Caco-2 (cell line): ENCODE measurements around the gene SEMG2. TPM values are rescaled to one million over a fixed set of nuclear protein-coding genes. Genes with fewer than 3 reads are reported as not detected.

Experiments
- BruUV-seq: library from RNA; stranded (reverse); fragments of 400-500 nt; replicated peaks from 2 replicates; lab custom pipeline; 2021; lab: Mats Ljungman, UMichigan
- CTCF ChIA-PET: fragments of 300-600 bp; sonication (Branson Sonifier 250); formaldehyde crosslinking; loops from one replicate; lab custom pipeline; 2022; ENCODE audit warnings: antibody characterized with exemption; lab: Charles Lee
- POLR2A ChIA-PET: fragments of 300-600 bp; sonication (Branson Sonifier 250); formaldehyde crosslinking; loops from one replicate; lab custom pipeline; 2022; ENCODE audit warnings: antibody characterized with exemption; lab: Charles Lee
- DNase-seq, 2 experiments: peaks; one replicate each; pipeline versions ENCODE4 v3.0.0 to v3.0.0-alpha.2; 2020 to 2022
- H3K27me3 ChIP-seq: replicated peaks from 2 replicates; pipeline ENCODE4 v1.6.0; 2011; ENCODE audit warnings: low read length; ENCODE audit not compliant: control insufficient read depth, insufficient read depth
- H3K36me3 ChIP-seq: 2 replicates; pipeline ENCODE4 v1.5.1; 2011; ENCODE audit warnings: low read length; ENCODE audit not compliant: control insufficient read depth, insufficient read depth
- H3K4me1 ChIP-seq: fragments of 250-450 bp; sonication (Bioruptor Pico); 2 replicates; pipeline ENCODE4 v1.5.1; 2020; ENCODE audit warnings: mild to moderate bottlenecking
- H3K4me3 ChIP-seq: 2 replicates; pipeline ENCODE4 v1.5.1; 2011; ENCODE audit warnings: low read depth, mild to moderate bottlenecking, control low read depth, low read length
- H3K9me3 ChIP-seq: fragments of 250-450 bp; sonication (Bioruptor Pico); 2 replicates; pipeline ENCODE4 v1.5.1; 2020; ENCODE audit warnings: mild to moderate bottlenecking, moderate library complexity
- H3K27ac Mint-ChIP-seq: one replicate; pipeline ENCODE4 v1.8.0; 2022; ENCODE audit warnings: mixed read lengths; ENCODE audit not compliant: unreplicated experiment
- H3K27me3 Mint-ChIP-seq: one replicate; pipeline ENCODE4 v1.8.0; 2022; ENCODE audit warnings: mixed read lengths; ENCODE audit not compliant: insufficient read depth, unreplicated experiment
- H3K36me3 Mint-ChIP-seq: one replicate; pipeline ENCODE4 v1.8.0; 2022; ENCODE audit warnings: mild to moderate bottlenecking, mixed read lengths; ENCODE audit not compliant: insufficient read depth, unreplicated experiment
- H3K4me1 Mint-ChIP-seq: one replicate; pipeline ENCODE4 v1.8.0; 2022; ENCODE audit warnings: low read depth, mixed read lengths; ENCODE audit not compliant: unreplicated experiment
- H3K4me3 Mint-ChIP-seq: one replicate; pipeline ENCODE4 v1.8.0; 2022; ENCODE audit warnings: mild to moderate bottlenecking, moderate library complexity, mixed read lengths; ENCODE audit not compliant: unreplicated experiment
- H3K9me3 Mint-ChIP-seq: one replicate; pipeline ENCODE4 v1.8.0; 2022; ENCODE audit warnings: mixed read lengths; ENCODE audit not compliant: unreplicated experiment
- intact Hi-C: fragments of 100-400 bp; cut with micrococcal nuclease; formaldehyde crosslinking; loops from one replicate; pipeline ENCODE4 v1.10.0; 2022; ENCODE audit not compliant: unreplicated experiment
- total RNA-seq: library from RNA; stranded (reverse); gene quantifications from 2 replicates; pipeline ENCODE4 v1.2.3, GENCODE V29; 2022
- TF ChIP-seq, protein P1 (sequence below), 2 experiments: fragments of 200-600 bp in 1 of 2; IDR thresholded peaks; 1 replicate in 1 of 2; 2 replicates in 1 of 2; pipeline versions ENCODE4 v1.5.1 to v1.8.0; 2011 to 2022; ENCODE audit warnings: antibody characterized with exemption in 1 of 2, control low read depth in 1 of 2, inconsistent platforms in 1 of 2, low read depth in 1 of 2, low read length in 1 of 2, mild to moderate bottlenecking in 1 of 2, moderate library complexity in 1 of 2; ENCODE audit not compliant: insufficient read depth in 1 of 2, severe bottlenecking in 1 of 2, unreplicated experiment in 1 of 2

SEMG2 gene
- total RNA-seq, 1 experiment from 2014 or later, result not detected

DNA sequence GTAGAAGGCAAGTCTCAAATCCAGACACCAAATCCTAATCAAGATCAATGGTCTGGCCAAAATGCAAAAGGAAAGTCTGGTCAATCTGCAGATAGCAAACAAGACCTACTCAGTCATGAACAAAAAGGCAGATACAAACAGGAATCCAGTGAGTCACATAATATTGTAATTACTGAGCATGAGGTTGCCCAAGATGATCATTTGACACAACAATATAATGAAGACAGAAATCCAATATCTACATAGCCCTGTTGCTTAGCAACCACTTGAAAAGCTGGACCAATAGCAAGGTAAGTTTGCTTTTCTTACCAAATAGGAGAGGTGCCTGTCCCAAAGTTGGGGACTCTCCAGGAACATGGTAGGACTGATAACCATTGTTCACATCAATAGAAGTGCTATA lies 2.0 kb downstream of the SEMG2 start:
- Mint-ChIP-seq H3K4me3 (no peak overlapping the region), H3K27ac (no peak overlapping the region), H3K27me3 (peaks cover 28% of the 10 kb centered on the region), H3K9me3 (no peaks in the 10 kb centered on the region), H3K36me3 (no peaks in the 10 kb centered on the region), H3K4me1 (no peaks in the 10 kb centered on the region)
- intact Hi-C loops, result no loop called here
- Histone ChIP-seq H3K36me3 (no peaks in the 10 kb centered on the region), H3K27me3 (no peaks in the 10 kb centered on the region; the same call in 1 of the 2 replicates), H3K4me3 (no peak overlapping the region), H3K4me1 (0 out of 2 replicates have a peak, but pooled peaks cover 6% of the 10 kb centered on the region), H3K9me3 (no peaks in the 10 kb centered on the region)
- ChIA-PET POLR2A (no interaction called here), CTCF (no interaction called here)
- DNase-seq, result no peak
- BruUV-seq, result no TSS peak
- TF ChIP-seq, protein P1, sequence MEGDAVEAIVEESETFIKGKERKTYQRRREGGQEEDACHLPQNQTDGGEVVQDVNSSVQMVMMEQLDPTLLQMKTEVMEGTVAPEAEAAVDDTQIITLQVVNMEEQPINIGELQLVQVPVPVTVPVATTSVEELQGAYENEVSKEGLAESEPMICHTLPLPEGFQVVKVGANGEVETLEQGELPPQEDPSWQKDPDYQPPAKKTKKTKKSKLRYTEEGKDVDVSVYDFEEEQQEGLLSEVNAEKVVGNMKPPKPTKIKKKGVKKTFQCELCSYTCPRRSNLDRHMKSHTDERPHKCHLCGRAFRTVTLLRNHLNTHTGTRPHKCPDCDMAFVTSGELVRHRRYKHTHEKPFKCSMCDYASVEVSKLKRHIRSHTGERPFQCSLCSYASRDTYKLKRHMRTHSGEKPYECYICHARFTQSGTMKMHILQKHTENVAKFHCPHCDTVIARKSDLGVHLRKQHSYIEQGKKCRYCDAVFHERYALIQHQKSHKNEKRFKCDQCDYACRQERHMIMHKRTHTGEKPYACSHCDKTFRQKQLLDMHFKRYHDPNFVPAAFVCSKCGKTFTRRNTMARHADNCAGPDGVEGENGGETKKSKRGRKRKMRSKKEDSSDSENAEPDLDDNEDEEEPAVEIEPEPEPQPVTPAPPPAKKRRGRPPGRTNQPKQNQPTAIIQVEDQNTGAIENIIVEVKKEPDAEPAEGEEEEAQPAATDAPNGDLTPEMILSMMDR (IDR thresholded peaks at IDR 0.05; ENCODE audit: insufficient read depth in 1 of 2, low read depth in 1 of 2, low read length in 1 of 2, severe bottlenecking in 1 of 2, unreplicated experiment in 1 of 2), result no peak

DNA sequence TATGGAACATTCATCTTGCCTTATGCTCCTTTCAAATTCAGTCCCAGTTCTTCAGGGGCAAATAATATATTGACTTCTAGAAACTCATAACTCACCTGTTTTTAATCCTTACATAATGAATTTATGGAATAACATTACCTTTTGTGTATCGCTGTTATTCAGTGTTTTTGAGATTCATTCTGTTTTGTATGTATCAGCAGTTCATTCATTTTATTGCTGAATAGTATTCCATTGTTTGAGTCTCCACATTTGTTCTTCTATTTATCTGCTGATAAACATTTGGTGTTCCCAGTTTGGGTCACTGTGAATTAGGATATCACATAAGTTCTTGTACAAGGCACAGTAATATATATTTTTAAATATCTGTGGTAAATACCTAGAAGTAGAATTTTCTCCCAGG lies 5.1 kb downstream of the SEMG2 start:
- Histone ChIP-seq H3K4me1 (no peaks in the 10 kb centered on the region), H3K36me3 (no peaks in the 10 kb centered on the region), H3K9me3 (no peaks in the 10 kb centered on the region), H3K27me3 (no peaks in the 10 kb centered on the region), H3K4me3 (no peak overlapping the region)
- ChIA-PET POLR2A (no interaction called here), CTCF (no interaction called here)
- Mint-ChIP-seq H3K9me3 (no peaks in the 10 kb centered on the region), H3K4me1 (no peaks in the 10 kb centered on the region), H3K27ac (no peak overlapping the region), H3K27me3 (peaks cover 31% of the 10 kb centered on the region), H3K36me3 (no peaks in the 10 kb centered on the region), H3K4me3 (no peak overlapping the region)
- no TSS peak for BruUV-seq
- intact Hi-C loops, result loop anchor here (5.0 kb wide), 1 partner anchor 184 kb away; no protein-coding TSS in a partner anchor
- DNase-seq, result no peak
- TF ChIP-seq, protein P1 (IDR thresholded peaks at IDR 0.05; ENCODE audit: insufficient read depth in 1 of 2, low read depth in 1 of 2, low read length in 1 of 2, severe bottlenecking in 1 of 2, unreplicated experiment in 1 of 2), result no peak

DNA sequence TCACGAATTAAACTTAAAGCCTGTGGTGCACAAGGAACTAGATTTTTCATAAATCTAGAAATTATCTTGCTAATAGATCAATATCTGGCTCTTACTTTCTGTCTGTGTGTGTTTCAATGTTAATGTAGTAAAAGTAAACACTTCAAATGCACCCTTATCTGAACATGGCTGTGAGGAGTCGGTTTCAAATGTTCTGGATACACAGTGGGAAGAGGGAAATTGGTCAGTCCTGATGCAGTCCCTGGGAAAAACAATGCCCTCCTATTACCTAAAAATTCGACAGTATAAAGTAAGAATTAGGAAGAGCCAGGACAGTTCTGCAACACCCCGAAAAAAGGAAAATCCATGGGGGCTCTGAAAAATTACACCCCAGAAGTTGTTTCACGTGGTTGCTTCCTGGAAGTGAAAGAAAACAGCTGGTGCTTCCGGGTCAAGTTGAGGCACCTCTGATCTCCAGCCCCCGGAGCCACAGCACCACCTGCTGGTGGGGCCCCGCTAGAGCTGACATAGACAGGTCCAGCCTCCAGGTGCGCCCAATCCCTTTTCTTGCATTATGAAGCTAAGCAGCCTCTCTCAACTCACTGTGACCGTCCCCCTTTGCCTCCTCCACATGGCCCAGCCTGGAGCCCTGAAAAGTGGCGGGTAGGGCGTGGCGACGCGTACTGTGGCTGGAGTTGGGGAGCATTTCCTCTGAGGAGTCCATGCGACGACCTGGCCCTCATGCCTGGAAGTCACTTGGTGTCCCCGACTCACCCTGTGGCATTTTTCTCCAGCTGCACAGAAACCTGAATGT lies 8.3 kb downstream of the SEMG2 start:
- H3K9me3 ChIP-seq, result peaks cover 2% of the 10 kb centered on the region
- no peaks in the 10 kb centered on the region for H3K27me3 ChIP-seq
- BruUV-seq, result no TSS peak
- peak; percentile 68 to 81 for DNase-seq
- H3K4me1 Mint-ChIP-seq, result no peaks in the 10 kb centered on the region
- intact Hi-C loops, result loop anchor here (5.0 kb wide), 1 partner anchor 187 kb away; no protein-coding TSS in a partner anchor
- ChIA-PET CTCF (interaction anchor here (0.5 to 1.8 kb wide), 9 partner anchors 64 to 278 kb away, joined by 3 to 16 read pairs (median 3); no protein-coding TSS in a partner anchor), POLR2A (no interaction called here)
- no peaks in the 10 kb centered on the region for H3K36me3 Mint-ChIP-seq
- TF ChIP-seq, protein P1 (IDR thresholded peaks at IDR 0.05; ENCODE audit: insufficient read depth in 1 of 2, low read depth in 1 of 2, low read length in 1 of 2, severe bottlenecking in 1 of 2, unreplicated experiment in 1 of 2), result peak; percentile 83 to 93
- H3K9me3 Mint-ChIP-seq, result peaks cover 7% of the 10 kb centered on the region
- H3K36me3 ChIP-seq, result no peaks in the 10 kb centered on the region
- H3K4me1 ChIP-seq, result no peaks in the 10 kb centered on the region
- H3K4me3 ChIP-seq, result no peak overlapping the region
- H3K27ac Mint-ChIP-seq, result no peak overlapping the region
- peaks cover 33% of the 10 kb centered on the region for H3K27me3 Mint-ChIP-seq
- H3K4me3 Mint-ChIP-seq, result peak overlapping the region; percentile 18
